Bronchial epithelial cell (primary cell): Measurements from ENCODE around the gene POLR2J2. TPM values are rescaled to one million over a fixed set of nuclear protein-coding genes. Genes with fewer than 3 reads are reported as not detected.
"Not testable (repeated sequence)": the region's sequence is repeated elsewhere in the genome, so short reads cannot be mapped to it uniquely, and the experiment has no call there.

ENCODE experiments used
- DNase-seq: peaks from one replicate; pipeline ENCODE4 v3.0.0-alpha.2; 2010; ENCODE audit warnings: low read depth
- FAIRE-seq: peaks from 2 replicates; lab custom pipeline; 2011; peaks lifted over from hg19 to GRCh38; lab: Jason Lieb, UNC
- H3K27me3 ChIP-seq: 2 replicates; pipeline ENCODE4 v1.5.1; 2011; ENCODE audit warnings: low read length; ENCODE audit not compliant: control insufficient read depth, insufficient read depth
- H3K36me3 ChIP-seq: 2 replicates; pipeline ENCODE4 v1.5.1; 2011; ENCODE audit warnings: low read length; ENCODE audit not compliant: control insufficient read depth, insufficient read depth
- H3K4me3 ChIP-seq: 2 replicates; pipeline ENCODE4 v1.5.1; 2011; ENCODE audit warnings: mild to moderate bottlenecking, low read depth, low read length, control low read depth
- total RNA-seq: library from RNA; depleted of rRNA; stranded (reverse); fragments of >200 nt; gene quantifications from 2 replicates; pipeline ENCODE4 v1.2.1, GENCODE V29; 2014

The POLR2J2 gene
- total RNA-seq, 1 donor from 2014 or later: 3.4 TPM

GRCh38 chr7:102638848-102639247, 32.6 kb downstream of the POLR2J2 start:
- H3K36me3 ChIP-seq, H3K27me3 ChIP-seq, H3K4me3 ChIP-seq, DNase-seq, FAIRE-seq: not testable (repeated sequence)

GRCh38 chr7:102636956-102637355, 34.5 kb downstream of the POLR2J2 start:
- FAIRE-seq, DNase-seq, H3K36me3 ChIP-seq, H3K4me3 ChIP-seq, H3K27me3 ChIP-seq: not testable (repeated sequence)

GRCh38 chr7:102635354-102635753, 36.1 kb downstream of the POLR2J2 start:
- not testable (repeated sequence) for H3K4me3 ChIP-seq, FAIRE-seq

GRCh38 chr7:102634299-102634698, 37.2 kb downstream of the POLR2J2 start:
- H3K27me3 ChIP-seq, H3K4me3 ChIP-seq, DNase-seq, H3K36me3 ChIP-seq, FAIRE-seq: not testable (repeated sequence)

More at GRCh38 chr7:102635354-102635753, 36.1 kb downstream of the POLR2J2 start:
- H3K27me3 ChIP-seq, DNase-seq, H3K36me3 ChIP-seq: not testable (repeated sequence)

GRCh38 chr7:102630622-102631021, 40.8 kb downstream of the POLR2J2 start:
- not testable (repeated sequence) for H3K27me3 ChIP-seq, H3K4me3 ChIP-seq, H3K36me3 ChIP-seq, FAIRE-seq, DNase-seq

- not testable (repeated sequence) for H3K27me3 ChIP-seq, DNase-seq, H3K4me3 ChIP-seq, FAIRE-seq, H3K36me3 ChIP-seq
These were observed 44.1 kb downstream of the POLR2J2 start for GRCh38 chr7:102627271-102627904.

- not testable (repeated sequence) for H3K36me3 ChIP-seq, H3K4me3 ChIP-seq, FAIRE-seq, H3K27me3 ChIP-seq, DNase-seq
These were observed 53.3 kb downstream of the POLR2J2 start for GRCh38 chr7:102618122-102618521.

- not testable (repeated sequence) for DNase-seq, H3K4me3 ChIP-seq, H3K27me3 ChIP-seq, H3K36me3 ChIP-seq, FAIRE-seq
These were observed 54.8 kb downstream of the POLR2J2 start, which contains the start of gene RASA4 for GRCh38 chr7:102616507-102617125. Gene RASA4, minus strand, starts transcription at chr7:102616756. Its CDS starts 67 bp downstream, at chr7:102616689.

Other genes with a start within 250 kb of the POLR2J2 start
- gene ORAI2, start 238.1 kb downstream of the POLR2J2 start, total RNA-seq: 4.7 and 6.9 TPM in 2 replicates
- 8.7 and 10.0 TPM in 2 replicates for gene ALKBH4, start 206.8 kb downstream of the POLR2J2 start, total RNA-seq
- 21.1 and 25.3 TPM in 2 replicates for gene LRWD1, start 206.7 kb downstream of the POLR2J2 start, total RNA-seq
- 24.5 and 50.1 TPM in 2 replicates for gene POLR2J, start 192.7 kb downstream of the POLR2J2 start, total RNA-seq
- 0.79 and 1.2 TPM in 2 replicates for gene RASA4B, start 153.9 kb downstream of the POLR2J2 start, total RNA-seq
- gene UPK3BL2, start 128.0 kb downstream of the POLR2J2 start, total RNA-seq: 5.8 and 151 TPM in 2 replicates
- gene SPDYE2, start 120.4 kb downstream of the POLR2J2 start, total RNA-seq: not detected in 2 replicates
- gene POLR2J3, start 99.1 kb downstream of the POLR2J2 start, total RNA-seq: 18.8 and 25.5 TPM in 2 replicates
- 2.2 and 2.4 TPM in 2 replicates for gene RASA4, start 54.9 kb downstream of the POLR2J2 start, total RNA-seq
- gene UPK3BL1, start 28.9 kb downstream of the POLR2J2 start, total RNA-seq: 122 and 1,140 TPM in 2 replicates
- gene SPDYE2B, start 21.3 kb downstream of the POLR2J2 start, total RNA-seq: not detected in 2 replicates
- 9.2 and 11.4 TPM in 2 replicates for gene FAM185A, start 77.3 kb upstream of the POLR2J2 start, total RNA-seq
- gene LRRC17, start 241.3 kb upstream of the POLR2J2 start, total RNA-seq: 0.26 and 0.38 TPM in 2 replicates